Memory B cell (primary cell): Measurements from ENCODE around the gene BRICD5.
"Not testable (repeated sequence)": the region's sequence is repeated elsewhere in the genome, so short reads cannot be mapped to it uniquely, and the experiment has no call there.

Source experiments
- ATAC-seq: fragments of 150-1000 bp; cut with Tn5 transposase; 2 replicates; pipeline ENCODE4 v1.10.0; 2021; ENCODE audit warnings: low read depth, mild to moderate bottlenecking, moderate library complexity
- DNase-seq, 2 donors: peaks; one replicate each; pipeline ENCODE4 v3.0.0; 2022; ENCODE audit warnings: low spot score in 2 of 2
- H3K27ac Mint-ChIP-seq: one replicate; pipeline ENCODE4 v1.8.0; 2022; ENCODE audit warnings: mild to moderate bottlenecking, moderate library complexity, mixed read lengths
- H3K27me3 Mint-ChIP-seq: one replicate; pipeline ENCODE4 v1.8.0; 2022; ENCODE audit warnings: mixed read lengths
- H3K36me3 Mint-ChIP-seq: one replicate; pipeline ENCODE4 v1.8.0; 2022; ENCODE audit warnings: mild to moderate bottlenecking, mixed read lengths
- H3K4me1 Mint-ChIP-seq: one replicate; pipeline ENCODE4 v1.8.0; 2022; ENCODE audit warnings: mixed read lengths
- H3K4me3 Mint-ChIP-seq: one replicate; pipeline ENCODE4 v1.8.0; 2022; ENCODE audit warnings: mild to moderate bottlenecking, moderate library complexity, mixed read lengths
- H3K9me3 Mint-ChIP-seq: one replicate; pipeline ENCODE4 v1.8.0; 2022; ENCODE audit warnings: mixed read lengths

The BRICD5 gene

GRCh38 chr16:2243781-2244180 lies 33.1 kb upstream of the BRICD5 start:
- no peaks in the 10 kb centered on the region for H3K4me1 Mint-ChIP-seq
- no peaks in the 10 kb centered on the region for H3K27me3 Mint-ChIP-seq

GRCh38 chr16:2243031-2243528 lies 32.4 kb upstream of the BRICD5 start:
- ATAC-seq (no peak), DNase-seq (no peak)
- H3K27me3 Mint-ChIP-seq, result no peaks in the 10 kb centered on the region
- H3K4me3 Mint-ChIP-seq, result no peak overlapping the region
- H3K36me3 Mint-ChIP-seq, result peaks cover 11% of the 10 kb centered on the region
- no peaks in the 10 kb centered on the region for H3K4me1 Mint-ChIP-seq
- no peaks in the 10 kb centered on the region for H3K9me3 Mint-ChIP-seq
- H3K27ac Mint-ChIP-seq, result no peak overlapping the region

More at GRCh38 chr16:2243781-2244180, 33.1 kb upstream of the BRICD5 start:
- DNase-seq (no peak), ATAC-seq (no peak)
- peaks cover 11% of the 10 kb centered on the region for H3K36me3 Mint-ChIP-seq
- H3K9me3 Mint-ChIP-seq, result no peaks in the 10 kb centered on the region
- no peak overlapping the region for H3K27ac Mint-ChIP-seq
- no peak overlapping the region for H3K4me3 Mint-ChIP-seq

GRCh38 chr16:2242598-2242997 lies 31.9 kb upstream of the BRICD5 start:
- no peaks in the 10 kb centered on the region for H3K27me3 Mint-ChIP-seq
- DNase-seq, result no peak
- H3K4me3 Mint-ChIP-seq, result no peak overlapping the region
- H3K27ac Mint-ChIP-seq, result no peak overlapping the region
- peaks cover 11% of the 10 kb centered on the region for H3K36me3 Mint-ChIP-seq
- no peaks in the 10 kb centered on the region for H3K4me1 Mint-ChIP-seq
- ATAC-seq, result no peak
- no peaks in the 10 kb centered on the region for H3K9me3 Mint-ChIP-seq

- not testable (repeated sequence) for H3K27me3 Mint-ChIP-seq, H3K9me3 Mint-ChIP-seq, DNase-seq, ATAC-seq, H3K27ac Mint-ChIP-seq, H3K4me3 Mint-ChIP-seq, H3K4me1 Mint-ChIP-seq
- H3K36me3 Mint-ChIP-seq, result peaks cover 11% of the 10 kb centered on the region
These were observed 29.7 kb upstream of the BRICD5 start for GRCh38 chr16:2240331-2240730.

GRCh38 chr16:2238838-2239675 lies 28.4 kb upstream of the BRICD5 start:
- DNase-seq, result no peak
- no peak overlapping the region for H3K27ac Mint-ChIP-seq
- no peaks in the 10 kb centered on the region for H3K9me3 Mint-ChIP-seq
- peaks cover 14% of the 10 kb centered on the region for H3K36me3 Mint-ChIP-seq
- no peaks in the 10 kb centered on the region for H3K27me3 Mint-ChIP-seq
- no peaks in the 10 kb centered on the region for H3K4me1 Mint-ChIP-seq
- ATAC-seq, result no peak
- no peak overlapping the region for H3K4me3 Mint-ChIP-seq

- Mint-ChIP-seq H3K27me3 (no peaks in the 10 kb centered on the region), H3K4me3 (no peak overlapping the region), H3K36me3 (peaks cover 18% of the 10 kb centered on the region), H3K9me3 (no peaks in the 10 kb centered on the region), H3K4me1 (no peaks in the 10 kb centered on the region), H3K27ac (no peak overlapping the region)
- no peak for DNase-seq
- no peak for ATAC-seq
These were observed 27.6 kb upstream of the BRICD5 start for GRCh38 chr16:2238150-2238837.

GRCh38 chr16:2237493-2238149 lies 27.0 kb upstream of the BRICD5 start:
- no peaks in the 10 kb centered on the region for H3K27me3 Mint-ChIP-seq
- H3K4me3 Mint-ChIP-seq, result no peak overlapping the region
- H3K36me3 Mint-ChIP-seq, result peaks cover 18% of the 10 kb centered on the region
- H3K4me1 Mint-ChIP-seq, result no peaks in the 10 kb centered on the region
- DNase-seq, result no peak
- no peak overlapping the region for H3K27ac Mint-ChIP-seq
- H3K9me3 Mint-ChIP-seq, result no peaks in the 10 kb centered on the region
- ATAC-seq, result no peak

GRCh38 chr16:2237102-2237482 lies 26.4 kb upstream of the BRICD5 start:
- no peak for DNase-seq
- H3K4me3 Mint-ChIP-seq, result no peak overlapping the region
- no peak for ATAC-seq
- no peaks in the 10 kb centered on the region for H3K9me3 Mint-ChIP-seq
- no peak overlapping the region for H3K27ac Mint-ChIP-seq
- H3K4me1 Mint-ChIP-seq, result no peaks in the 10 kb centered on the region
- no peaks in the 10 kb centered on the region for H3K27me3 Mint-ChIP-seq
- peaks cover 14% of the 10 kb centered on the region for H3K36me3 Mint-ChIP-seq

GRCh38 chr16:2236337-2237101 lies 25.9 kb upstream of the BRICD5 start, which contains the start of gene DNASE1L2:
TSS of gene DNASE1L2 (plus strand) at chr16:2236444. CDS start at chr16:2236817, 373 bp downstream.
- Mint-ChIP-seq H3K9me3 (no peaks in the 10 kb centered on the region), H3K4me1 (no peaks in the 10 kb centered on the region), H3K27me3 (no peaks in the 10 kb centered on the region), H3K36me3 (peaks cover 14% of the 10 kb centered on the region), H3K27ac (no peak within 1 kb of the TSS), H3K4me3 (no peak within 1 kb of the TSS)
- no peak for DNase-seq
- no peak for ATAC-seq

- DNase-seq (no peak), ATAC-seq (no peak)
- Mint-ChIP-seq H3K4me3 (no peak overlapping the region), H3K36me3 (peaks cover 14% of the 10 kb centered on the region), H3K4me1 (no peaks in the 10 kb centered on the region), H3K27ac (no peak overlapping the region), H3K27me3 (no peaks in the 10 kb centered on the region), H3K9me3 (no peaks in the 10 kb centered on the region)
These were observed 25.2 kb upstream of the BRICD5 start for GRCh38 chr16:2235695-2236336.

- no peak for DNase-seq
- H3K9me3 Mint-ChIP-seq, result no peaks in the 10 kb centered on the region
- H3K27ac Mint-ChIP-seq, result no peak overlapping the region
- no peak overlapping the region for H3K4me3 Mint-ChIP-seq
- no peak for ATAC-seq
- H3K36me3 Mint-ChIP-seq, result peaks cover 16% of the 10 kb centered on the region
- no peaks in the 10 kb centered on the region for H3K4me1 Mint-ChIP-seq
- no peaks in the 10 kb centered on the region for H3K27me3 Mint-ChIP-seq
These were observed 24.6 kb upstream of the BRICD5 start for GRCh38 chr16:2235234-2235651.

- H3K27ac Mint-ChIP-seq, result no peak overlapping the region
- H3K4me3 Mint-ChIP-seq, result no peak overlapping the region
- H3K27me3 Mint-ChIP-seq, result no peaks in the 10 kb centered on the region
- H3K36me3 Mint-ChIP-seq, result peaks cover 20% of the 10 kb centered on the region
- DNase-seq, result no peak
- H3K9me3 Mint-ChIP-seq, result no peaks in the 10 kb centered on the region
- no peaks in the 10 kb centered on the region for H3K4me1 Mint-ChIP-seq
- ATAC-seq, result no peak
These were observed 24.1 kb upstream of the BRICD5 start for GRCh38 chr16:2234813-2235170.
